Mucosa of rectum (tissue), 2 donors: ENCODE data around the gene SPPL2B.

Experiments used
- H3K27ac ChIP-seq, 2 donors: one replicate each; pipeline ENCODE4 v1.7.0; 2013; ENCODE audit warnings: inconsistent platforms in 2 of 2, low read depth in 2 of 2, low read length in 2 of 2
- H3K27me3 ChIP-seq, 2 donors: one replicate each; pipeline ENCODE4 v1.7.0; 2013; ENCODE audit warnings: low read length in 2 of 2; ENCODE audit not compliant: control insufficient read depth in 2 of 2, insufficient read depth in 2 of 2
- H3K36me3 ChIP-seq, 2 donors: one replicate each; pipeline ENCODE4 v1.7.0; 2013; ENCODE audit warnings: low read length in 2 of 2; ENCODE audit not compliant: control insufficient read depth in 2 of 2, insufficient read depth in 2 of 2
- H3K4me1 ChIP-seq, 2 donors: one replicate each; pipeline ENCODE4 v1.7.0; 2013; ENCODE audit warnings: low read length in 2 of 2, mild to moderate bottlenecking in 1 of 2; ENCODE audit not compliant: control insufficient read depth in 2 of 2, insufficient read depth in 2 of 2
- H3K4me3 ChIP-seq, 2 donors: one replicate each; pipeline ENCODE4 v1.7.0; 2013; ENCODE audit warnings: low read length in 2 of 2
- H3K9ac ChIP-seq, 2 donors: one replicate each; pipeline ENCODE4 v1.7.0; 2013; ENCODE audit warnings: low read length in 2 of 2, low read depth in 1 of 2, mild to moderate bottlenecking in 1 of 2
- H3K9me3 ChIP-seq, 2 donors: one replicate each; pipeline ENCODE4 v1.7.0; 2013; ENCODE audit warnings: low read length in 2 of 2; ENCODE audit not compliant: control insufficient read depth in 2 of 2
- donor health status: healthy.
- donor health status: Normal muscosa, but diverticular disease.

The SPPL2B gene

DNA sequence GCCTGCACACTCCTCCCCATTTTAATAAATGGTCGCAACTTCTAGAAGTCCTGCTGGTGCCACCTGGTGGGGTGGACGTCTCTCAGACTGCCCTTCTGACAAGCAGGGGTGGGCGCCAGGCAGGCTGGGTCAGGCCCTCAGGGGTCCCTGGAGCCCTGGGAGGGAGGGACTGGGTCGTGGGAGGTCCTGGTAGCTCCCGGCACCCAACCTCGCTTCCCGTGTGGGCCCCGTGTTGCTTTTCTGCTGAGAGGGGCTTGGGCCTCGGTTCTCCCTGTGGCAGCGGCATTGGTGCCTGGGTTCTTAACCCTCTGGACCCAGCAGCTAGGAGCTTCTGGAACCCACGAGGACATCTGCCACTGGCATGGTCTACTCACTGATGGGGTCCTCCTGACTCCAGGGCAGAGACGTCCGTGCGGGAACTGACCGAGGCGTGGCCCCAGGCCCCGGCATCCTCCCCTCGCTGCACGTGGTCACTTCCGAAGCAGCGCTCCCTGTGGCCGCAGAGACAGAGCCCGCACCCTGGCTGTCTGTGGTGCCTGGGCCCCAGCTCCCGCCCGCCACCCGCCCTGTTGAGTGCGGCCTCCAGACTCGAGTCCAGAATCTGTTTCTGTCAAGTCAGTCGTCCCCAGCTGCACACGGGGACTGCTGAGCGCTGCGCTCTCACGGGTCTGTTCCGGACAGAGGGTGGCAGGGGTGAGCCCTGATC, 25.6 kb downstream of the SPPL2B start:
- Histone ChIP-seq H3K27ac (no peak overlapping the region), H3K4me3 (no peak overlapping the region), H3K36me3 (peaks cover 19 to 29% of the 10 kb centered on the region in 2 donors), H3K4me1 (no peaks in the 10 kb centered on the region), H3K9ac (no peak overlapping the region), H3K9me3 (no peaks in the 10 kb centered on the region), H3K27me3 (peaks cover 0 to 3% of the 10 kb centered on the region in 2 donors)

DNA sequence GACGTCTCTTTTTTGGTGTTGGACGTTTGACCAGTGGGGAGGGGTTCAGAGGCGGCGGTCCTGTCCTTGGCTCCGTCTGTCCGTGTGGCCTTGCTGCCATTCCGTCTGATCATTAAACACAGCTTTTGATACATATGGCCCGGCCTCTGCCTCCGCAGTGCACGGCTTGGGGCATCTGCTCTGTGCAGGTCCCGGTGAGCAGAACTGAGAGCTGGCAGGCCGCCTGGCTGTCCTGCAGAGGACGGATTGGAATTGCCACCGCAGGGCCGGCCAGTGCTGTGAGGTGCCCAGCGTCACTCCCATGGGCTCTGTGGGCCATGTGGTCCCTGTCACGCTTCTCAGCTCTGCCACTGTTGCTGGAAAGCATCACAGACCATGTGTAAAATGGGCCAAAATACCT, 26.2 kb downstream of the SPPL2B start:
- Histone ChIP-seq H3K9me3 (no peaks in the 10 kb centered on the region), H3K4me1 (no peaks in the 10 kb centered on the region), H3K27me3 (peaks cover 0 to 7% of the 10 kb centered on the region in 2 donors), H3K36me3 (peaks cover 16 to 29% of the 10 kb centered on the region in 2 donors), H3K9ac (no peak overlapping the region), H3K4me3 (no peak overlapping the region), H3K27ac (no peak overlapping the region)

GRCh38 chr19:2355168-2356035, 26.9 kb downstream of the SPPL2B start:
- Histone ChIP-seq H3K27me3 (peaks cover 2 to 12% of the 10 kb centered on the region in 2 donors), H3K4me3 (no peak overlapping the region), H3K36me3 (peaks cover 9 to 23% of the 10 kb centered on the region in 2 donors)

DNA sequence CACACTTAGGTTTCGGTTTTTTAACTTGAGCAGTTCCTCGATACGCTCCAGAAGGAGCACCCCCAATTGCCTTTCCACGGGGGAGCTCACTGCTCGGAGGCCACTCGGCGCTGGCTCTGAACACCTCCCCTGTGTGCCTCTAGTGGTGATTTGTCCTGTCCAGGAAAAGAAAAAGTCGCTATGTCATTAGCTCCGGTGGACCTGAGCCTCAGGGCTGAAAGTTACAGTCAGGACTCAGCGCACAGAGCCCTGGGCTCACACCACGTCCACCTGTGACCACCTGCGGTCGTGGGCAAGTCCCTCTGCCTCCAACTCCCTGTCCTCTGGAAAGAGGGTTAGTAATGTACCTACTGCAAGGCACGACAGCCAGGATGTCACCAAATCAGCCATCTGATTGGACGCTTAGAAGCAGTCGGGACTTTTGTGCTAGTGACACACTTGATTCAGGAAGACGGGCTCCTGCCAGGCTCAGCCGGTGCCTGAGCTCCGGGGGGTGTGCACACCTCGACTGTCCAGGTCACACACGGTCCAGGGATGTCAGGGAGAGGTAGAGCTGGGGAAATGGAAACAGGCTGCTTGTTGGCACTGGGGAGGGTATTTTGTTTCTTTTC, 27.7 kb downstream of the SPPL2B start:
- Histone ChIP-seq H3K4me1 (no peaks in the 10 kb centered on the region), H3K4me3 (no peak overlapping the region), H3K36me3 (peaks cover 3 to 16% of the 10 kb centered on the region in 2 donors), H3K27ac (no peak overlapping the region), H3K27me3 (peaks cover 6 to 16% of the 10 kb centered on the region in 2 donors), H3K9me3 (no peaks in the 10 kb centered on the region), H3K9ac (no peak overlapping the region)

More at GRCh38 chr19:2355168-2356035, 26.9 kb downstream of the SPPL2B start:
- no peaks in the 10 kb centered on the region for H3K9me3 ChIP-seq
- no peak overlapping the region for H3K9ac ChIP-seq
- no peaks in the 10 kb centered on the region for H3K4me1 ChIP-seq
- no peak overlapping the region for H3K27ac ChIP-seq

- Histone ChIP-seq H3K4me1 (no peaks in the 10 kb centered on the region), H3K36me3 (peaks cover 0 to 9% of the 10 kb centered on the region in 2 donors), H3K4me3 (no peak overlapping the region), H3K27me3 (peaks cover 16 to 28% of the 10 kb centered on the region in 2 donors), H3K9me3 (no peaks in the 10 kb centered on the region), H3K9ac (no peak overlapping the region), H3K27ac (no peak overlapping the region)
These were observed 29.1 kb downstream of the SPPL2B start for GRCh38 chr19:2357279-2358206.

DNA sequence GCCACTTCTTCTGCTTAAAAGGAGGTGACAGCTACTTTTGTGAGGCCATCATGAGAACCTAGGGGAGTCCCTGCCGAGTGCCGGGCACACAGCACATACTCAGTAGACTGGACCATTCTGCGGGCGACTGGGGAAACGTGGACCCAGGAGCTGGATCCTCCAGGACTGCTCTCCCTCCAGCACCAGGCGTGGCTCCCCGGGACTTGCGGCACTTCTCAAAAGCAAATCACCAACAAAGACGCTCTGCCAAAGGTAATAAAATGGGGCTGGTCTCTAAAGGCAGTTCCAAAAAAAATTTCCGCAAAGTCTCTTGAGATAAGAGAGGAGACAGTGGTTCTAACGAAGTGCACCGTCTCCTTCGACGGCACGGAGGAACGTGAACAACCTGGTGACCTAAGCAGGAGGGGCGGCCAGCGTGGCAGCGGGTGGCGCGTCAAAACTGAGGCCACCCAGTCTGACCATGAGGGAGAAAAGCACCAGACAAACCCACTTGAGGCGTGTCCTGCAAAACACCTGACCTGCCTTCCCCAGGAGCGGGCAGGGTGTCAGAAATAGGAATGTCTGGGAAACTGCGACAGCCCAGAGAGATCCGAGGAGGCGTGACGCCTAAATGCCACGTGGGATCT, 30.2 kb downstream of the SPPL2B start:
- H3K9ac ChIP-seq, result no peak overlapping the region
- no peaks in the 10 kb centered on the region for H3K9me3 ChIP-seq
- H3K27ac ChIP-seq, result no peak overlapping the region
- no peaks in the 10 kb centered on the region for H3K4me1 ChIP-seq
- H3K4me3 ChIP-seq, result no peak overlapping the region
- H3K27me3 ChIP-seq, result peaks cover 22 to 35% of the 10 kb centered on the region in 2 donors
- H3K36me3 ChIP-seq, result peaks cover 0 to 5% of the 10 kb centered on the region in 2 donors

- H3K27ac ChIP-seq, result no peak within 1 kb of the TSS
- H3K36me3 ChIP-seq, result no peaks in the 10 kb centered on the region
- H3K4me1 ChIP-seq, result no peaks in the 10 kb centered on the region
- H3K4me3 ChIP-seq, result no peak within 1 kb of the TSS
- peaks cover 22 to 38% of the 10 kb centered on the region in 2 donors for H3K27me3 ChIP-seq
- H3K9me3 ChIP-seq, result no peaks in the 10 kb centered on the region
- no peak within 1 kb of the TSS for H3K9ac ChIP-seq
These were observed 31.7 kb downstream of the SPPL2B start, which contains the start of gene TMPRSS9 for GRCh38 chr19:2359992-2360685. TMPRSS9 (plus strand) TSS chr19:2360265; CDS start chr19:2389786, 29,521 bp downstream.

DNA sequence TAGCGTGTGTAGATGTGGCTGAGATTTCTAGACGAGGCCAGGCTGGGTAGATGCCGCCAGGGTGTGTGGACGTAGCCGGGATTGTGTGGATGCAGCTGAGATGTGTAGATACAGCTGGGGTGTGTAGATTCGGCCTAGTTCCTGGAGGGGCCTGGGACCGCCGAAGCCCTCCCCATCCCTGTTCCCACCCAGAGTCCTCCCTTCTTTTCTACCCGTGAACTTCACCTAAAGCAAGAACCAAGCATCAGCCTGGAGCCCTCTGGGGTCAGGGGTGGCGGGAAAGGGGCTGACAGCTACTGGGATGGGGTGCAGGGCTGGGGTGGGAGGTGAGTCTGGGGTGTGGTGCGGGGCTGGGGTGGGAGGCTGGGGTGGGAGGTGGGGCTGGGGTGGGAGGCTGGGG, 32.3 kb downstream of the SPPL2B start:
- no peaks in the 10 kb centered on the region for H3K36me3 ChIP-seq
- H3K9ac ChIP-seq, result no peak overlapping the region
- H3K27ac ChIP-seq, result no peak overlapping the region
- no peaks in the 10 kb centered on the region for H3K9me3 ChIP-seq
- peaks cover 22 to 38% of the 10 kb centered on the region in 2 donors for H3K27me3 ChIP-seq
- H3K4me1 ChIP-seq, result no peaks in the 10 kb centered on the region
- no peak overlapping the region for H3K4me3 ChIP-seq
